ENCODE data around the gene NDOR1. TPM values are rescaled to one million over a fixed set of nuclear protein-coding genes. Genes with fewer than 3 reads are reported as not detected.

Gene NDOR1
- total RNA-seq, 4 donors from 2014 or later, result 6.5 to 12.3 (median 8.0) TPM

DNA sequence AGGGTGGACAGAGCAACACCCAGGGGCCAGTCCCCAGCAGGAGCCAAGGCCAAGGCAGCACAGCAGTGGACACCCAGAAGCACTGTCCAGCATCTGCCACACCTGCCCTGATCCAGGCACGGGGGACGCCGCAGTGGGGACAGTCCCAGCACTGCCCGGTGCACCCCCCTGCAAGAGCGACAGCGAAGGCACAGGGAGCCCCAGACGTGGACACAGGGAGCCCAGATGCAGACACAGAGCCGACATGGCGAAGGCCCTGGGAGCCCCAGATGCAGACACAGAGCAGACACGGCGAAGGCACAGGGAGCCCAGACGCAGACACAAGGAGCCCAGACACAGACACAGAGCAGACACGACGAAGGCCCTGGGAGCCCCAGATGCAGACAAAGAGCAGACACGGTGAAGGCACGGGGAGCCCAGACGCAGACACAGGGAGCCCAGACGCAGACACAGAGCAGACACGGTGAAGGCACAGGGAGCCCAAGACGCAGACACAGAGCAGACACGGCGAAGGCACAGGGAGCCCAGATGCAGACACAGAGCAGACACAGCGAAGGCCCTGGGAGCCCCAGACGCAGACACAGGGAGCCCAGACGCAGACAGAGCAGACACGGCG, 21.4 kb upstream of the NDOR1 start:
- peaks cover 57 to 82% (median 74%) of the 10 kb centered on the region in 4 donors for H3K36me3 ChIP-seq
- H3K4me3 ChIP-seq, result no peak overlapping the region
- H3K27me3 ChIP-seq, result no peaks in the 10 kb centered on the region
- intact Hi-C loops (cut with DNase I), result no loop called here
- peaks cover 21 to 44% (median 32%) of the 10 kb centered on the region in 4 donors for H3K4me1 ChIP-seq
- TF ChIP-seq POLR2A (IDR thresholded peaks at IDR 0.05; ENCODE audit: low read depth) (no peak), POLR2AphosphoS5 (IDR thresholded peaks at IDR 0.05) (no peak), EP300 (IDR thresholded peaks at IDR 0.05) (no peak), CTCF (IDR thresholded peaks at IDR 0.05) (no peak)
- H3K27ac ChIP-seq (replicated peaks in 1 of 4), result no peak overlapping the region
- 90% methylated on average over 24 of the region's 27 CpGs for WGBS
- no peak for DNase-seq (ENCODE audit: extremely low spot score)
- H3K9me3 ChIP-seq, result no peaks in the 10 kb centered on the region

DNA sequence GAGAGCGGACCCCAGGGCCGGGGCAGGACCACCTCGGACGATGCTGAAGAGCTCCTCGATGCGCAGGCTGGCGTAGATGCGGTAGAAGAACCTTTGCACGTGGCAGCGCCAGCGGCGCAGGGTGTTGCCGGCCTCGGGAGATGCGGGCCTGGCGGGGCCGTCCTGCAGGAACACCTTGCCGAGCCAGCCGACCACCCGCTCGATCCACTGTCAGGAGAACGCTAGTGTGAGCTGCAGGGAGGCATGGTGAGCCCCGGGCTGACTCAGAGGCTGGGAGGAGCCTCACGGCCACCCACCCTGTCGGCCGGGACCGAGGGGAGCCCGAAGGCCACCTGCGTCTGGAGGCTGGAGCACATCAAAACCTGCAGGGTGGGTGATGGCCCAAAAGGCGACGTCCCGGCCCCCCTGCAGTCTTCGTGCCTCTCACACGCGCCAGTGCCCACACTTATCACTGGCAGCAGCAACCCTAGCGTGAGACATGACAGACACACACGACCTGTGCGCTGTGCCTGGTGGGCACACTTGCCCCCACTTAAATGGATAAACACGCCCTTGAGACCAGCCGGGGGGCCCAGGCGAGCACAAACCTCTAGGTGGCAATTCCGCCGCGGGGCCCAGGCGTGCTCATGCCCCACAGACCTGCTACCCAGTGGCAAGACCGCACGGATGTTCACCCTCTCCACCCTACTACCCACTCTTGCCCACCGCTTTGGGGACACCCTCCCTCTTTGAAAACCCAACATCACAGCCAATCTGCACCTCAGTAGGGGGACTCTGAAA, 20.4 kb upstream of the NDOR1 start:
- Histone ChIP-seq H3K27me3 (no peaks in the 10 kb centered on the region), H3K9me3 (no peaks in the 10 kb centered on the region), H3K27ac (replicated peaks in 1 of 4) (no peak overlapping the region), H3K36me3 (peaks cover 53 to 76% (median 69%) of the 10 kb centered on the region in 4 donors), H3K4me1 (peaks cover 30 to 53% (median 42%) of the 10 kb centered on the region in 4 donors), H3K4me3 (no peak overlapping the region)
- no peak for DNase-seq (ENCODE audit: extremely low spot score)
- WGBS, result 90% methylated on average over 22 of the region's 48 CpGs
- TF ChIP-seq CTCF (IDR thresholded peaks at IDR 0.05) (no peak), POLR2A (IDR thresholded peaks at IDR 0.05; ENCODE audit: low read depth) (no peak), EP300 (IDR thresholded peaks at IDR 0.05) (no peak), POLR2AphosphoS5 (IDR thresholded peaks at IDR 0.05) (no peak)
- intact Hi-C loops (cut with DNase I), result loop anchor here (5.0 kb wide), 1 partner anchor 37 kb away; the partner anchor contains the start of gene RNF208

DNA sequence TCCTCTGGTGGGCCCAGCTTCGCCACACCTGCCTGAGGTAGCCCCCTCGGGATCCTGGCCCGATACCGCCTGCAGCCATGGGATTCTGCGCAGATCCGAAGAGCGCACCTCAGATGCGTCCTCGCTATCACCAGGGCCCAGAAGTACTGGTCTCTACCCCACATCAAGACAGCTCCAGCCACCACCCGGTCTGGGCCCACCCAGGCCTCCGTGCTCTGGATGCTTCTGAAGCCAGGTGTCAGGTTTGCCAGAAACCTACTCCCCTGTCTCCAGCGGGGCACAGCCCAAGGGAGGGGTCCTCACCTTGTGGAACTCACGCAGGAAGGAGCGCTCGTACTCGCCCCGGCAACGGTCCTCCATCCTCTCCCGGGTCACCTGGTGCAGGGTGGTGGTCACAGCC, 19.6 kb upstream of the NDOR1 start:
- peaks cover 39 to 62% (median 50%) of the 10 kb centered on the region in 4 donors for H3K4me1 ChIP-seq
- 95% methylated on average over 7 of the region's 19 CpGs for WGBS
- no peak for DNase-seq (ENCODE audit: extremely low spot score)
- no peaks in the 10 kb centered on the region for H3K27me3 ChIP-seq
- H3K9me3 ChIP-seq, result no peaks in the 10 kb centered on the region
- H3K36me3 ChIP-seq, result peaks cover 52 to 76% (median 69%) of the 10 kb centered on the region in 4 donors
- H3K27ac ChIP-seq (replicated peaks in 1 of 4), result no peak overlapping the region
- TF ChIP-seq POLR2AphosphoS5 (IDR thresholded peaks at IDR 0.05), result no peak
- TF ChIP-seq CTCF (IDR thresholded peaks at IDR 0.05), result no peak
- TF ChIP-seq EP300 (IDR thresholded peaks at IDR 0.05), result no peak
- TF ChIP-seq POLR2A (IDR thresholded peaks at IDR 0.05; ENCODE audit: low read depth), result no peak
- intact Hi-C loops (cut with DNase I), result loop anchor here (5.0 kb wide), 1 partner anchor 36 kb away; the partner anchor contains the start of gene RNF208
- H3K4me3 ChIP-seq, result no peak overlapping the region

- H3K4me1 ChIP-seq, result peaks cover 44 to 66% (median 54%) of the 10 kb centered on the region in 4 donors
- intact Hi-C loops (cut with DNase I), result loop anchor here (5.0 kb wide), 1 partner anchor 36 kb away; the partner anchor contains the start of gene RNF208
- no peaks in the 10 kb centered on the region for H3K27me3 ChIP-seq
- 81% methylated on average over 4 of the region's 6 CpGs for WGBS
- no peaks in the 10 kb centered on the region for H3K9me3 ChIP-seq
- no peak for DNase-seq (ENCODE audit: extremely low spot score)
- H3K4me3 ChIP-seq, result peak overlapping the region; percentile 90 to 98 (median 94)
- H3K27ac ChIP-seq (replicated peaks in 1 of 4), result no peak overlapping the region
- TF ChIP-seq EP300 (IDR thresholded peaks at IDR 0.05), result no peak
- TF ChIP-seq CTCF (IDR thresholded peaks at IDR 0.05), result no peak
- no peak for TF ChIP-seq POLR2A (IDR thresholded peaks at IDR 0.05; ENCODE audit: low read depth)
- no peak for TF ChIP-seq POLR2AphosphoS5 (IDR thresholded peaks at IDR 0.05)
- peaks cover 48 to 76% (median 69%) of the 10 kb centered on the region in 4 donors for H3K36me3 ChIP-seq
Measured at GRCh38 chr9:137186385-137186784, 19.1 kb upstream of the NDOR1 start.

All from esophagus muscularis mucosa (tissue), 4 donors.